Neural progenitor cell (in vitro differentiated cells): ENCODE results near the gene JPH2. TPM values are rescaled to one million over a fixed set of nuclear protein-coding genes. Genes with fewer than 3 reads are reported as not detected.

ENCODE experiments used
- DNase-seq: peaks from one replicate; pipeline ENCODE4 v3.0.0-alpha.2; 2016; ENCODE audit warnings: low spot score
- H2AFZ ChIP-seq: fragments of 200-600 bp; sonication (generic); replicated peaks from 2 replicates; pipeline ENCODE4 v1.6.1; 2016; ENCODE audit warnings: antibody characterized with exemption
- H3F3A ChIP-seq: fragments of 200-600 bp; sonication (generic); 2 replicates; pipeline ENCODE4 v1.6.1; 2016; ENCODE audit warnings: antibody characterized with exemption, low read depth
- H3K27ac ChIP-seq: fragments of 200-600 bp; sonication (generic); 2 replicates; pipeline ENCODE4 v1.5.1; 2016; ENCODE audit warnings: mild to moderate bottlenecking
- H3K27me3 ChIP-seq: fragments of 200-600 bp; sonication (generic); 2 replicates; pipeline ENCODE4 v1.6.1; 2016; ENCODE audit warnings: mild to moderate bottlenecking, moderate library complexity
- H3K36me3 ChIP-seq: fragments of 200-600 bp; sonication (generic); 2 replicates; pipeline ENCODE4 v1.5.1; 2016
- H3K4me1 ChIP-seq: fragments of 200-600 bp; sonication (generic); 2 replicates; pipeline ENCODE4 v1.6.1; 2016; ENCODE audit warnings: mixed run types
- H3K4me2 ChIP-seq: fragments of 200-600 bp; sonication (generic); 2 replicates; pipeline ENCODE4 v1.6.1; 2016
- H3K4me3 ChIP-seq: fragments of 200-600 bp; sonication (generic); 2 replicates; pipeline ENCODE4 v1.5.1; 2016
- H3K79me2 ChIP-seq: fragments of 200-600 bp; sonication (generic); 2 replicates; pipeline ENCODE4 v1.6.1; 2016; ENCODE audit warnings: low read depth
- H3K9ac ChIP-seq: fragments of 200-600 bp; sonication (generic); 2 replicates; pipeline ENCODE4 v1.6.1; 2016
- H3K9me3 ChIP-seq: fragments of 200-600 bp; sonication (generic); 2 replicates; pipeline ENCODE4 v1.5.1; 2016; ENCODE audit warnings: low read depth
- H4K20me1 ChIP-seq: fragments of 200-600 bp; sonication (generic); 2 replicates; pipeline ENCODE4 v1.6.1; 2016; ENCODE audit warnings: low read depth
- H3K27ac Mint-ChIP-seq: 3 replicates; pipeline ENCODE4 v1.8.0; 2021; ENCODE audit warnings: mixed read lengths
- H3K27me3 Mint-ChIP-seq: 2 replicates; pipeline ENCODE4 v1.8.0; 2022; ENCODE audit warnings: low read depth, mild to moderate bottlenecking, inconsistent platforms, moderate library complexity, mixed read lengths; ENCODE audit not compliant: insufficient read depth
- H3K36me3 Mint-ChIP-seq: 3 replicates; pipeline ENCODE4 v1.8.0; 2021; ENCODE audit warnings: mixed read lengths
- H3K4me1 Mint-ChIP-seq: 3 replicates; pipeline ENCODE4 v1.8.0; 2021; ENCODE audit warnings: mixed read lengths
- H3K4me3 Mint-ChIP-seq: 3 replicates; pipeline ENCODE4 v1.8.0; 2021; ENCODE audit warnings: mild to moderate bottlenecking, moderate library complexity, mixed read lengths
- H3K9me3 Mint-ChIP-seq: 3 replicates; pipeline ENCODE4 v1.8.0; 2020; ENCODE audit warnings: mixed read lengths
- EZH2 ChIP-seq: fragments of 200-600 bp; sonication (generic); IDR thresholded peaks from 2 replicates; pipeline ENCODE4 v1.6.1; 2017; ENCODE audit warnings: antibody characterized with exemption, mild to moderate bottlenecking, moderate library complexity
- EZH2phosphoT487 ChIP-seq: fragments of 200-600 bp; sonication (generic); IDR thresholded peaks from 2 replicates; pipeline ENCODE4 v1.6.1; 2017; ENCODE audit warnings: antibody characterized with exemption
- total RNA-seq: library from RNA; depleted of rRNA; stranded (reverse); fragments of >200 nt; gene quantifications from 2 replicates; pipeline ENCODE4 v1.2.3, GENCODE V29; 2015; ENCODE audit warnings: low replicate concordance
- TF ChIP-seq, protein P1 (sequence below): fragments of 200-600 bp; sonication (generic); IDR thresholded peaks from 2 replicates; pipeline ENCODE4 v1.5.1; 2017; ENCODE audit warnings: antibody characterized with exemption, mild to moderate bottlenecking

The JPH2 gene
- total RNA-seq, 1 donor from 2014 or later: not detected

DNA sequence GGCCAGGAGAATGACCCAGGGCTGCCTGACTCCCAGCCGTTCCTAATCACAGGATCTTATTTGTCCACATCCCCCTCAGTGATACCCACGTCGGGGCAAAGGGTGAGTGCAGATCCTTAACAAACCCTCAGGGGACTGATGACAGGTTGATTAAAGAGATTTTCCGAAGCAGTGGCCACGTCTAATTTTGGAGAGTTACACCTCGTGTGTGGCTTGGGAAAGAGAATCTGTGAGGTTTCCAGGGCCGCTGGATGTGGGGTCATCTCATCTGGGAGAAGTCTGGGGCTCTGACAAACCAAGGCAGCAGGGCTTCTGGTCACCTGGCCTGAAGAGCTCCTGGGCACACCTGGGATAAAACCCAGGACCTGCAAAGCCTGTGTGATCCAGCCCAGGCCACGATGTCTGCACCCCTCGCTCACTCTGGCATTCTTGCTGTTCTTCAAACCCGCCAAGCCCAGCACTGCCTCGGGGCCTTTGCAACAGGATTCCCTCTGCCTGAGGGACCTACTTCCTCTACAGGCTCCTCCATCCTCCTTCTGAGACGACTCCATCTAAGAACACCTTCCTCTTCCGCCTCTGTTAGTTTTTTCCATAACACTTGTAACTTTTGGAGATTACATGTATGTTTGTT is 4.7 kb downstream of the JPH2 start:
- H3K9me3 ChIP-seq: no peaks in the 10 kb centered on the region
- no peaks in the 10 kb centered on the region for H4K20me1 ChIP-seq
- H3K9me3 Mint-ChIP-seq: no peaks in the 10 kb centered on the region
- H3K27me3 ChIP-seq: peaks cover 12% of the 10 kb centered on the region
- no peak overlapping the region for H3K27ac Mint-ChIP-seq
- no peak for DNase-seq
- H3F3A ChIP-seq: no peaks in the 10 kb centered on the region
- no peak overlapping the region for H3K9ac ChIP-seq
- no peak overlapping the region for H3K27ac ChIP-seq
- no peaks in the 10 kb centered on the region for H3K27me3 Mint-ChIP-seq
- H2AFZ ChIP-seq: no peak overlapping the region
- H3K36me3 Mint-ChIP-seq: no peaks in the 10 kb centered on the region
- H3K4me1 ChIP-seq: peaks cover 13% of the 10 kb centered on the region
- TF ChIP-seq, protein P1, sequence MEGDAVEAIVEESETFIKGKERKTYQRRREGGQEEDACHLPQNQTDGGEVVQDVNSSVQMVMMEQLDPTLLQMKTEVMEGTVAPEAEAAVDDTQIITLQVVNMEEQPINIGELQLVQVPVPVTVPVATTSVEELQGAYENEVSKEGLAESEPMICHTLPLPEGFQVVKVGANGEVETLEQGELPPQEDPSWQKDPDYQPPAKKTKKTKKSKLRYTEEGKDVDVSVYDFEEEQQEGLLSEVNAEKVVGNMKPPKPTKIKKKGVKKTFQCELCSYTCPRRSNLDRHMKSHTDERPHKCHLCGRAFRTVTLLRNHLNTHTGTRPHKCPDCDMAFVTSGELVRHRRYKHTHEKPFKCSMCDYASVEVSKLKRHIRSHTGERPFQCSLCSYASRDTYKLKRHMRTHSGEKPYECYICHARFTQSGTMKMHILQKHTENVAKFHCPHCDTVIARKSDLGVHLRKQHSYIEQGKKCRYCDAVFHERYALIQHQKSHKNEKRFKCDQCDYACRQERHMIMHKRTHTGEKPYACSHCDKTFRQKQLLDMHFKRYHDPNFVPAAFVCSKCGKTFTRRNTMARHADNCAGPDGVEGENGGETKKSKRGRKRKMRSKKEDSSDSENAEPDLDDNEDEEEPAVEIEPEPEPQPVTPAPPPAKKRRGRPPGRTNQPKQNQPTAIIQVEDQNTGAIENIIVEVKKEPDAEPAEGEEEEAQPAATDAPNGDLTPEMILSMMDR: no peak
- no peak for TF ChIP-seq EZH2phosphoT487
- no peak for TF ChIP-seq EZH2
- no peaks in the 10 kb centered on the region for H3K79me2 ChIP-seq
- H3K4me3 ChIP-seq: no peak overlapping the region
- H3K36me3 ChIP-seq: no peaks in the 10 kb centered on the region
- no peak overlapping the region for H3K4me2 ChIP-seq
- H3K4me1 Mint-ChIP-seq: peaks cover 19% of the 10 kb centered on the region
- H3K4me3 Mint-ChIP-seq: no peak overlapping the region

DNA sequence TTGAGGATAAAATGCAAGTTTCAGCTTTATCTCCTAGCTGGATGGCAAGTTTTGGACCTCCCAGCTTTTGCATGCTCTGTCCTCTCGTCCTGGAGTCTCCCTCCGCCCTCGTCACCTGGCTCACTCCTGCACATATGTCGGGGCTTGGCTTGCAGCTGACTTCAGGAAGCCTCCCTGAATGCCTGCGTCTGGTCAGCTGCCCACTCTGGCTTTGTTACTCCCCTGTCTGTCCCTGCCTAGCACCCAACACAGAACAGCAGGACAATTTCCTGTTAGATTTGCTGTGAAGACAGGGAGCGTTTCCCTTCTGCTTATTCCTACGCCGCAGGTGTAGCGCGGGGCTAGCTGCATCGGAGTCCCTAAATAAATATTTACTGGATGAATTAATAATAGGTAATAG is 5.4 kb downstream of the JPH2 start:
- Histone ChIP-seq H3K9me3 (no peaks in the 10 kb centered on the region), H3K79me2 (no peaks in the 10 kb centered on the region), H4K20me1 (no peaks in the 10 kb centered on the region), H3F3A (no peaks in the 10 kb centered on the region), H3K36me3 (no peaks in the 10 kb centered on the region), H3K4me1 (peaks cover 13% of the 10 kb centered on the region), H3K27me3 (peaks cover 6% of the 10 kb centered on the region), H3K9ac (no peak overlapping the region), H3K27ac (no peak overlapping the region), H3K4me2 (peak overlapping the region; percentile 65), H2AFZ (no peak overlapping the region), H3K4me3 (no peak overlapping the region)
- no peak for TF ChIP-seq EZH2phosphoT487
- no peak for TF ChIP-seq EZH2
- TF ChIP-seq, protein P1: no peak
- Mint-ChIP-seq H3K36me3 (no peaks in the 10 kb centered on the region), H3K9me3 (no peaks in the 10 kb centered on the region), H3K4me1 (peaks cover 14% of the 10 kb centered on the region), H3K27me3 (no peaks in the 10 kb centered on the region), H3K27ac (peak overlapping the region; percentile 88), H3K4me3 (no peak overlapping the region)
- DNase-seq: no peak

DNA sequence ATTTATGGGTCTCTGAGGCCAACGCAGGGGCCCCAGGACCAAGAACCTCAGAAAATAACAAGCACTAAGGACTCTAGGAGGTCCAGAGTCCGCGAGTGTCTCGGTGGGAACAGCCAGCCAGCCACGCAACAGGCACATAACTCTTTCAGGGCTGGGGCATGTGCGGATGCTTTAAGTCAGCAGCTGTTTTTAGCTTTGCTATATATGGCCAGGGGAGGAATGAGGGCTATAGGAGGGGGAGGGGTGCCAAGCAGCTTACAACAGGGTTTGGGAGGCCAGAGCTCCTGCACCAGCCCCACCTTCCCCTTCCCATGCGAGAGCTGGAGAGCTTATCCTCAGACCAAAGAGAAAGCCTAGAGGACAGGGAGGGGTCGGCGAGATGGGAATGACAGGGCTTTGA is 6.2 kb downstream of the JPH2 start:
- peak; percentile 61 for DNase-seq
- Histone ChIP-seq H2AFZ (peak overlapping the region; percentile 10), H3K79me2 (no peaks in the 10 kb centered on the region), H3K4me3 (no peak overlapping the region), H3F3A (no peaks in the 10 kb centered on the region), H3K4me1 (peaks cover 13% of the 10 kb centered on the region), H3K4me2 (peak overlapping the region; percentile 65), H3K27me3 (no peaks in the 10 kb centered on the region), H3K27ac (no peak overlapping the region), H3K36me3 (no peaks in the 10 kb centered on the region), H3K9ac (no peak overlapping the region), H4K20me1 (no peaks in the 10 kb centered on the region), H3K9me3 (no peaks in the 10 kb centered on the region)
- no peak overlapping the region for H3K4me3 Mint-ChIP-seq
- no peak for TF ChIP-seq EZH2phosphoT487
- TF ChIP-seq, protein P1: no peak
- TF ChIP-seq EZH2: no peak
- H3K27me3 Mint-ChIP-seq: peaks cover under 1% of the 10 kb centered on the region
- H3K27ac Mint-ChIP-seq: peak overlapping the region; percentile 52
- peaks cover 14% of the 10 kb centered on the region for H3K4me1 Mint-ChIP-seq
- no peaks in the 10 kb centered on the region for H3K36me3 Mint-ChIP-seq
- no peaks in the 10 kb centered on the region for H3K9me3 Mint-ChIP-seq
